C4-2B (cell line): ENCODE measurements around the gene LRRC53.

Experiments
- CTCF ChIP-seq: fragments of 450-650 bp; conservative IDR thresholded peaks from 2 replicates; pipeline ENCODE4 v1.5.1; 2017; ENCODE audit warnings: mild to moderate bottlenecking
- ZFX ChIP-seq: fragments of 450-650 bp; IDR thresholded peaks from 2 replicates; pipeline ENCODE4 v1.6.1; 2017

DNA sequence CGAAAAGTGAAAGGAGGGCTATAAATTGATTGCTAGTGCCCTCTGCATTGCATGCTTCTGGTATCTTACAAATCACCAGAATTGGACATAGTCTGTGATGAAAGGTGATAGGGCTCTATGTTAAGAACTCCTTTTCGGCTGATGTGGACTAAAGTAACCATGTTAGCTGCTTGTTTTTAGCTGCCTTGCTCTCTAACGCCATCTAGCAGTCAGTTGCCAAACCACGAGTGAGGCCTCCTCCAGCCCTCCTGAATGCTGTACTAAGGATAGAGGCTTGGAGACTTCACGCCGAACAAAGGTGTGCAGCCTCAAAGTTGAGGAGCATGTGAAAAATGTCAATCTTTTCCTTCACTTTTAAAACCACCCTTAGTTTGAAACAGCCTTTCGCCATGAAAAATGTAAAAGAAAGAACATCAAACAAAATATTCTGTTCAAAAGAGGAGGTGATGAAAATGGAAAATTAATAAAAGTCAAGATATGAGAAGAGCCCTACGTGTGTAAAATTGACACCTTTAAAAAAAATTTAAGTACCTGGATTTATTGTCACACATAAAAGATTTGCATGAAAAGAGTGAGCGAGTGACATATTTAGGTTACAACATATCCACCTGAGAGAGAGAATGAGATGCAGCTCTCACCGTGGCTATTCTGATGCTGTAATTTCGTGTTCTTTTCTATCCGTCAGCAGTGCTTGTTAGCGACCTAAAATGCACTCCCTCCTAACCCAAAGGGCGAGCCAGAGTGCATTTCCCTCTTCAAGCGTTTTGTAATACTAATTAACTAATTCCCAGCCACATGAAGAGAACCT is 8.1 kb downstream of the LRRC53 start:
- peak; percentile 91 for TF ChIP-seq CTCF
- no peak for TF ChIP-seq ZFX
